H1 (cell line): ENCODE results near the gene SERGEF. TPM values are rescaled to one million over a fixed set of nuclear protein-coding genes. Genes with fewer than 3 reads are reported as not detected.

Experiments
- CBX5 ChIP-seq: fragments of 300-800, 300-1000 bp; sonication (generic); IDR thresholded peaks from 2 replicates; pipeline ENCODE4 v1.7.1; 2016; ENCODE audit warnings: antibody characterized with exemption, low read length, low read depth
- CBX8 ChIP-seq: fragments of 300-800, 300-1000 bp; sonication (generic); IDR thresholded peaks from 2 replicates; pipeline ENCODE4 v1.7.1; 2016; ENCODE audit warnings: low read depth, low read length, borderline replicate concordance
- CHD2 ChIP-seq: IDR thresholded peaks from 2 replicates; pipeline ENCODE4 v1.6.1; 2012; ENCODE audit warnings: low read length, improper control_type of control experiment
- CTBP2 ChIP-seq: IDR thresholded peaks from 2 replicates; pipeline ENCODE4 v1.7.0; 2011; ENCODE audit warnings: borderline replicate concordance, mild to moderate bottlenecking, moderate library complexity, mixed read lengths, low read length; ENCODE audit not compliant: insufficient read depth, insufficient read length
- FOSL1 ChIP-seq: IDR thresholded peaks from 2 replicates; pipeline ENCODE4 v1.6.1; 2011; ENCODE audit warnings: mild to moderate bottlenecking, low read depth, low read length, moderate library complexity; ENCODE audit not compliant: insufficient read depth
- polyA plus RNA-seq, 7 experiments: library from polyadenylated mRNA; depleted of rRNA in 3 of 7; stranded (reverse) in 5 of 7; unstranded in 2 of 7; fragments of >200 nt in 5 of 7; fragments of 200-250 nt in 2 of 7; gene quantifications; 1 replicate in 5 of 7; 2 replicates in 1 of 7; 4 replicates in 1 of 7; pipeline versions ENCODE4 v1.2.1 to v1.2.3, GENCODE V29; 2011 to 2013; ENCODE audit warnings: missing spikeins in 2 of 7, mixed read lengths in 2 of 7
- total RNA-seq: library from RNA; stranded (reverse); fragmentation: NEBNext Ultra II Directional; extraction: Animal tissue kit (Norgen Biotek cat#: 25700); gene quantifications from 2 replicates; pipeline ENCODE4 v1.2.1, GENCODE V29; 2021

The SERGEF gene
- total and polyA plus RNA-seq, 2 of the 8 experiments (the other 6 are each of a cell fraction or from before 2014, with no cell fraction given) = 16.6 to 28.8 TPM

DNA sequence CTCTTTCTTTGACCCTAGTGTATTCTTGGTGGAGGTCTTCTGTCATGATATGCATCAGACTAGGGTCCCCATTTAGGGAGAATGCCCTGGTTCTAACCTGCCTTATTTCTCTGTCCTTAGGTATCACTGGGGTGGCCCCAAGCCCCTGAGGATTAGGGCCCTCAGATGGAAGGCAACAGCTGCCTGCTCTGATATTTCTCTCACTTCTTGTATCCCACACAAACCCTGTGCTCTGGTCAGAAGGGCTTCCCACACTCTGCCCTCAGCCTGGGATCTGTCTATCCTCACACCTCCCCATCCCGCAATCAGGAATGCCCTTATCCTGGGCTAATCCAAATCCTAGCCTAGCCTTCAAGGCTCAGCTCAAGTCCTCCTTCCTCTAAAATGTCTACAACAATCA is 202.8 kb downstream of the SERGEF start (continued):
- TF ChIP-seq CTBP2 (no peak), FOSL1 (no peak), CBX8 (no peak), CBX5 (no peak), CHD2 (no peak)
